G401.6 (cell line): ENCODE results near the gene FYB1.

Experiments
- FAIRE-seq: peaks from 2 replicates; lab custom pipeline; 2012; peaks lifted over from hg19 to GRCh38; lab: Jason Lieb, UNC

FYB1 gene

GRCh38 chr5:39203951-39204350, 15.4 kb downstream of the FYB1 start:
- FAIRE-seq: no peak

DNA sequence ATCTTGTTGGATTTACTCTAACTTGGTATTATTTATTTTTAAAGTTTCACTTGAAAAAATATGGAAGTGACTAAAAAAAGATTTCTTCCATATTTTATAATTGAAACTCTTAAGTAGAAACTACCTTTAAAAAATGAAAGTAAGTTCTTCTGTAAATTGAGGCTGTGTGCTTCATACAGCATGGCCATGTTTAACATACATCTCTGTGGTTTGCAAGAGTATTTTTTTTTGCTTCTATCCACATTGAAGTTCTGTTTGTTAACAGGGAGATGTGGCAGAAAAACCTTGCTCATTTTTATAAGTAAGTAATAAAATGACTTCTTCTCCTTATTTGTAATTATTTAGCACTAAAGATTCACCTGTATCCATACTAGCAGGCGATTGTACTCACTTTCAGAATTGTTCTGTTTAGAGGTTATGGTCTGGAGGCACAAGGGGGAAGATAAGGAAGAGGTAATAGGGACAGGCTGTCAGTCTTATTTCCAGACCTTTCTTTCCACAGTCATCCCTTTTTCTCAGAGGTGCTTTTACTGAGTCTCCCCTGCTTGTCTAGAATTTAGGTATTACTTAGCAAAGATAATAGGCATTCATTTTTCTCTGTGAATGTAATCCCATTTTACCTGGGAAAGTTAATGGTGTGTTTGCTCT, 16.0 kb downstream of the FYB1 start:
- FAIRE-seq: no peak

DNA sequence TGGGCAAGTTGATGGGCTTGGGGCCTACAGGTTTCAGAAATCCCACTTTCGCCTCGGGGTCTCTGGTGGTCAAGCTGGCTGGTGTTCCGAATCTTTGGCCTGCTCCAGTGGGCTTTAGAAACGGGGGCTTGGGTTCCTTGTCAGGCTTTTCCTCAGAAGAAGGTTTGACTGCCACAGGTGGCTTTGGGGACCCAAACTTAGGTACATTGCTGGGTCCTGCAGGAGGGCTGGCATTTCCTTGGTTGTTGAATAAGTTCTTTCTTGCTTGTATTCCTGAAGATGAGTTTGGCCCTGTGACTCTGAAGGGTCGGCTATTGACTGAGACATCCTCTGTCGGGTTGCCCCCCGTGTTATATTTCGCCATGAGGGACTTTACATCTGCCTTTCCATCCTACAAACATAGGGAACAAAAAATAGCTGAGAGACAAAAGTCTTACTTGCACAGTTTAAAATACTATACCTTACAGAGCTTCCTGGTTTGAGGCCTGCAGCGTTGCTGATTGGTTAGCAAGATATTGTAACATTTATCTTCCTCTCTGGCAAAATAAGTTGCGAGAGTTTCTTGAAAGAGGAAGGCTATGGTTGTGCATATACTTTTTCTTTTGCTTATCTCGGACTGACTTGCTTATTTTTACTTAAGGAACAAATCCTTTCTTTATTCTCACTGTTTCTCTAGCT, 16.6 kb downstream of the FYB1 start:
- no peak for FAIRE-seq

DNA sequence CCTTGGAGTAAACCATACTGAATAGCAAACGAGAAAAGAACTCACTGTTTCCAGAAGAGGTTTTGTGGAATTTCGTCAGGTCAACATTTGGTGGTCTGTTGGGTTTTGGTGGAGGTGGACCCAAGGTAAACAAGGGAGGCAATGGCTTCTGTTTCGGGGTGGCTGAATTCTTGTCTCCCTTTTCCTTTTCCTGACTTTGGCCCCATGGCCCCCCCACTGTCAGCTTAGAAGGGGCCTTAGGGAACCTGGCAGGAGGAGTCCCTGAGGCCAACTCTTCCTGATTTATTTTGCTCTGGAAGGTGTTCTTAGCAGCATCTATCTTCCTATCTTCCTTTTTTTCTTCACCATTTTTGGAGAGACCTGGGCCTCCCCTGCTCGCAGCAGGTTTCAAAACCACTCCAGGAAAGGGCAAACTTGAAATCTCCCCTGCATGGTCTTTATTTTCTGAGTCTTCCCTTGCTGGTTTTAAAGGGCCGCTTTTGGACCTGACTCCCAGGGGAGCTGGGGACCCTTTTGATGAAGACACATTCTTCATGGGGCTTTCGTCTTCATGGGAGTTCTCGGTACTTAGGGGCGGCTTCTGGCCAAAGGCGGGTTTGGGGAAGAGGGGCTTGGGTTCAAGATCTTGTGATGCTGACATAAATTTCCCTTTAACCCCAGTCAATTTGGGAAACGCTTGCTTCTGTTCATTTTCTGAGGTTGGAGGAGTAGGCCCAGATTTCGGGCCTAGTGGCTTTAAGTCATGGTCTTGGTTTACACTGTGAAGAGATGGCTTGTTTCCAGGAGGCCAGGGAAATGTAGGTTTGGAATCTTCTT, 17.4 kb downstream of the FYB1 start:
- no peak for FAIRE-seq

- no peak for FAIRE-seq
These were observed 18.1 kb downstream of the FYB1 start for GRCh38 chr5:39201160-39201780.

DNA sequence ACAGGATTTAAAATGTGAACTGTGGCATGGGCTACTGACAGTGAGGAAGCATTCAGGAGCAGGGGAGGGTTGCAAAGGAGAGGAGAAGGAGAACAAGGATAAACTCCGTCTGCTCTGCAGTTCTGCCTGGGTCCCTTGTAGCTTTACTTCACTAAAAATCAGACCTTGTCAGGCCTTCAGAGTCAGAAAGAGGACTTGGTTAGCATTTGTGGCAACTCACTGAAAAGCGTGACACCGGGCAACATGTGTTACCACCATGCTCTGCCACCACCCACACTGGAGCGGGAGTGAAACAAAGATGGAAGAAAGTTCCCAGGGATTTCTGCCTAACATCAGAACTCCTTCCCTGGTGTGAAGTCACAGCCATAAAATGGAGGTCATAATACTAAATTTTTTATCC, 19.3 kb downstream of the FYB1 start:
- FAIRE-seq: no peak

- FAIRE-seq: no peak
These were observed 20.0 kb downstream of the FYB1 start for GRCh38 chr5:39199335-39199734.

GRCh38 chr5:39198127-39198526, 21.2 kb downstream of the FYB1 start:
- no peak for FAIRE-seq

GRCh38 chr5:39197556-39197955, 21.8 kb downstream of the FYB1 start:
- FAIRE-seq: no peak

GRCh38 chr5:39195198-39195826, 24.1 kb downstream of the FYB1 start:
- FAIRE-seq: no peak

DNA sequence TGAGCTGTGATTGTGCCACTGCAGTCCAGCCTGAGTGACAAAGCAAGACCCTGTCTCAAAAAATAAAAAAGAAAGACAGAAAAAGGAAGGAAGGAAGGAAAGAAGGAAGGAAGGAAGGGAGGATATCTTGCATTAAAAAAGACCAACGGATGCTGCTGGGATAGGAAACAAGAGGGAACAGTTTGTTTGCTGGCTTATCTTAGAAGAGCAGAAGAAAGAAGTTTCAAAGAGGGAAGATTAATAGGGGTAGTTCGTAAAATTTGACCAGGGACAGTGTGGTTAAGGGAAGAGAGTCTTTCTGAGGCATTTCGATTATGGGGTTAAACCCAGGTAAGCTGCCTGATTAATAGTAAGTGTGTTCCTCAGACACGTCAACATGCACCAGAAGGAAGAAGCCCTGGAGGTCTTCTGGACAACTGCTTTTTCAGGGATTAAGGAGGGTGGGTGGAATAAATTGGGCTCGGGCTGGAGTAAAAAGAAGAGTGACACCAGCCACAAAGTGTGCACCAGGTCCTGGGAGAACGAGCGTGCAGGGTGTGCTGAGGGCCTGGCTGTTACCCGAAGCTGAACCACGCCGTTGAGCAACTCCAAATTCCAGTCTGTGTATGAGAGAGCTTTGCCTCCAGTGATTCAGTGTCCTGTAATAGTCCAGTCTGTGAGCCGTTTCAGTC, 24.8 kb downstream of the FYB1 start:
- FAIRE-seq: no peak

DNA sequence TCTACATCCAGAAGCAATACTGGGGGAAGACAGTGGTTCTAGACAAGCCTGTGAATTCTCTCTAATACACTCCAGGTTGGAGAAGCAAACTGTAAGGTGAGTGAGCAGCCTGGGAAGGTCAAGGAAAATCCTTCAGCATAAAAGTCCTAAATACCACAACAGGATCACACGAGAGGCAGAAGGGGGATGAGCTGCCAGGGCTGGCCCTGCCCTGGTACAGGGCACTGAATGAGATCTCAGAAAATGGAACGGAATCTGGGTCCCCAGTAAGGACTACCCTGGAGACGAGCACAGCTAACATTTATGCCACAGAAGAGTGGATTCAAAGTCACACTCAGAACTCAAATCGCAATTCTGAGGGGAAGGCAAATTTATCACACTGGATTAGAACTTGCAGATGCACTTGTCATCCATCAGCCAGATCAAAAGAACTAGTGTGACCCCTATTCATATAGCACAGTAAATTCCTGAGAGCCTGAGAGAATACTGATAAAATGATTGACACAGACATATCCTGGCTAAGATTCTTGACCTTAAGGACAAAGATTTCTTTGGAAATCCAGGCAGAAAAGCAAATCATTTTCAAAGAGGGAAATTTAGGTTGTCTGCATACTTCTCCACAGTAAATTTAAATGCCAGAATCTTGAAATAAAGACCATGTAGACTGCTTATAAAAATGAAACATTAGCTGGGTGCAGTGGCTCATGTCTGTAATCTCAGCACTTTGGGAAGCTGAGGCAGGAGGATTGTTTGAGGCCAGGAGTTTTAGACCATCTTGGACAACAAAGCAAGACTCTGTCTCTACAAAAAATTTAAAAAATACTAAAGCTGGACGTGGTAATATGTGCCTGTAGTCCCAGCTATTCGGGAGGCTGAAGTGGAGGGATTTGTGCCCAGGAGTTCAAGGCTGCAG, 25.6 kb downstream of the FYB1 start:
- no peak for FAIRE-seq

GRCh38 chr5:39192450-39193160, 26.8 kb downstream of the FYB1 start:
- FAIRE-seq: no peak

DNA sequence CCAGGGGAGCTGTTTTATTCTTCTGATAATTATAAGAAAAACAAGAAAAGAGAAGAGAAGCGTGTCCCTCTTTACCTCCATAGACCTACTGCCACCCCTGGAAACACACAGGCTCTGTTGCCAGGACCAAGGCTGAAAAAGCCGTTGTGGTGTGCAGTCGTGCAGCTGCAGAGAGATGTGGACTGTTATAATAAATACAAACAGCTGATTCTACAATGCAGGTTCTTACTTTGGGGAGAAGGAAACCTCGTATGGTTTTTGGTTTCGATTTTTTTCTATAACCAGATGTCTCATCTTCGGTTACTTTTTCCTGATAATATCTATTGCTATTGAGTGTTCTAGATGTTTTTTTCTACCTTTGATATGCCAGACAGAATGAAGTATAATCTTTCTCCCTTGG, 28.1 kb downstream of the FYB1 start:
- no peak for FAIRE-seq

DNA sequence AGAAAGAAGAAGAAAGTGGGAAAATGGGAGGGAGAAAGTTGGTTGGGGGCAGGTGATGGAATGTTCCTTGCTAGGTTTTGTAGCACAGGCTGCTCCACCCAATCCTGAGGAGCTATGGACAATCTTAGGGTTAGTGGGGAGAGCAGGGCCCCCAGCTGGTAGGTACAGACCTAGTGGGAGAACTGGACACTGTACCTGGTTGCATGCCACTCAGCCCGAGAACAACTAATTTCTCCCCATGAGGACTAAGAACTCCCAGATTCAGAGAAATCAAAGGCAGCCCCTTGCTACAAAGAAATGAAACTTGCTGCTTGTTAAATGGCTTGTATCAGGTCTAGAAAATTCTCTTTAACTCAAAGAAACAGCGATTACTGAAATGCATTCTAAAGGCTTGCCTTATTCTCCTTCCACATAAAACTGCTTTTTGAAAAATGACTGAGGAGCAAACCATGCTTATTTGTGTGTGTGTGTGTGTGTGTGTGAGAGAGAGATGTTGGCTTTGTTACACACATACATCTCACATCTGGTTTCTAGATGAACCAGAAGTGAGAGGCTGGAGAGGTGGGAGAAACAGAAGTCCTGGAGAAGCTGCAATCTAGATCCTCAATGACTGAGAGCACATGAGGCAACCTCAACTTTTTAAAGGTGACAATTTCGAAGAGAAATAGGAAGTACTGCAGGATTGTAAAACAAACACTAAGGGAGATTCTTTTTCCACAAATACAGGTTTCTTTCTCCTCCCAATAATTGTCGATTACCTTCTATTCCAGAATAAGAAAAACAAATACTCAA, 28.9 kb downstream of the FYB1 start:
- FAIRE-seq: no peak

DNA sequence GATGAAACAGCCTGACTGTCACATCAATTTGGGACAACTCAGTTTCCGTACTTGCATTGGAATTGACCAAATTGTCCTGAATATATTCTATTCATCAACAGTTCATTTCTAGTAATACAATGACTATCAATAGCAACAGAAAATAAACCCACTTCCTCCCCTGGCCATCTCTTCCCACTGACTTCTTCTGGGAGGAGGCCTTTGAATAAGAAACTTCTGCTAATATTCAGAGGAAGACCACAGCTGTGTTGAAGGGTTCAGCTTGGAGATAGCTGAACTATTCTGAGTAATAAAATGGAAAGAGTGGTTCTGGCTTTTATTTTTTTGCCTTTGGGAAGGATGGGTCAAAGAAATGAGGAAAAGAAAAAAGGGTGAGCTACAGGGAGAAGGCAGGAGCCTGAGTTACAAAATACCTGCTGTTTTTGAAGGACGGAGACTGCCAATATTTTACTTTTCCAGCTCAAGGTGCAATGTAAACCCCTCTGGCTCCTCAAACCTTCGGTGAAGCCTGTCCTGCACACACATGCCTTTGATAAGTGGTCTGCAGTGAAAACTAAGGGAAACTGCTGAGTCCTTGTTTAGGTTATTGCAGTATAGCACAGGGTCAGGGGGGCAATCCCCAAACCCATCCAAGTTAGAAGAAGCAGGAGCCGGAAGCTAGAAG, 29.9 kb downstream of the FYB1 start:
- no peak for FAIRE-seq

- no peak for FAIRE-seq
These were observed 31.3 kb downstream of the FYB1 start for GRCh38 chr5:39187831-39188731.
